Testis (tissue), 3 donors: ENCODE results near the gene FAIM2. TPM values are rescaled to one million over a fixed set of nuclear protein-coding genes. Genes with fewer than 3 reads are reported as not detected.

ENCODE experiments used
- DNase-seq: peaks from one replicate; pipeline ENCODE4 v3.0.0-alpha.2; 2019
- H3K27ac ChIP-seq, 2 donors: fragments of 200-600 bp; sonication (generic); one replicate each; pipeline ENCODE4 v1.5.1; 2019
- H3K27me3 ChIP-seq: fragments of 200-600 bp; sonication (generic); one replicate; pipeline ENCODE4 v1.5.1; 2019
- H3K36me3 ChIP-seq: fragments of 200-600 bp; sonication (generic); one replicate; pipeline ENCODE4 v1.5.1; 2017; ENCODE audit warnings: low read depth; ENCODE audit errors: missing control alignments
- H3K4me1 ChIP-seq: fragments of 200-600 bp; sonication (generic); one replicate; pipeline ENCODE4 v1.5.1; 2019
- H3K4me3 ChIP-seq, 2 donors: fragments of 200-600 bp; sonication (generic); one replicate each; pipeline ENCODE4 v1.5.1; 2017 to 2019
- H3K9me3 ChIP-seq: fragments of 200-600 bp; sonication (generic); one replicate; pipeline ENCODE4 v1.5.1; 2017
- CTCF ChIP-seq, 3 experiments: fragments of 450-650 bp in 2 of 3; fragments of 200-600 bp in 1 of 3; sonication (generic) in 1 of 3; IDR thresholded peaks; one replicate each; pipeline ENCODE4 v1.5.1; 2016 to 2019; ENCODE audit warnings: antibody characterized with exemption in 3 of 3, mild to moderate bottlenecking in 2 of 3, moderate library complexity in 1 of 3
- POLR2A ChIP-seq: fragments of 450-650 bp; IDR thresholded peaks from one replicate; pipeline ENCODE4 v1.6.1; 2017; ENCODE audit warnings: antibody characterized with exemption, mild to moderate bottlenecking, moderate library complexity
- WGBS, 2 donors: methylation state at CpG; one replicate each; pipeline ENCODE4 v1.1.5; 2018; 5-methylcytosine and 5-hydroxymethylcytosine counted together
- intact Hi-C: fragments of 100-400 bp; cut with DNase I; formaldehyde crosslinking; loops from one replicate; pipeline ENCODE4 v1.15.1; 2023; ENCODE audit warnings: low total_unique reads
- polyA plus RNA-seq: library from polyadenylated mRNA; stranded (reverse); fragments of 350-450 nt; fragmentation: Illumina TruSeq; extraction: RNeasy Lipid Tissue Mini Kit (QIAGEN cat#74804); gene quantifications from one replicate; pipeline ENCODE4 v1.2.3, GENCODE V29; 2014; ENCODE audit warnings: low read depth, low replicate concordance; ENCODE audit not compliant: insufficient read depth
- total RNA-seq, 2 donors: library from RNA; depleted of rRNA; stranded (reverse); fragments of >200 nt; gene quantifications; one replicate each; pipeline ENCODE4 v1.2.3, GENCODE V29; 2016

FAIM2 gene
- total and polyA plus RNA-seq, 3 donors from 2014 or later = 14.6 to 67.5 (median 15.3) TPM

DNA sequence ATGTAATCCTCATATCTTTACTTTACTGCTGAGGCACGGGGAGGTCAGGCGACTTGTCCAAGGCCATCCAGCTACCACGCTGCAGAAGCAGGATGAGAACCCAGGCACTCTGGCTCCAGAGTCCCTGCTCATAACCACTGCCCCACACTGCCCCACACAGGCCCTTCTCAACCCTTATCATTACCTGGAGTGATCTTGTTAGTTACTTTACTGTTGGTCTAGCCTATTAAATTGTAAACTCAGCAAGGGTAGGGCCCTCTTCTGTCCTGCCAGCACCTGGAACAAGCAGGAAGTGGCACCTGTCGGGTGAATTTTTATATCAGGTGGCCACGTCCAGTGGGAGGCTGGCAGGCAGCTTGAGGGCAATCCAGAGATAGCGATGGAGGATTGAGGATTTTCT lies 12.2 kb downstream of the FAIM2 start:
- Histone ChIP-seq H3K9me3 (no peaks in the 10 kb centered on the region), H3K27me3 (no peaks in the 10 kb centered on the region), H3K27ac (no peak overlapping the region), H3K4me3 (no peak overlapping the region), H3K36me3 (no peaks in the 10 kb centered on the region), H3K4me1 (peaks cover 14% of the 10 kb centered on the region)
- no peak for TF ChIP-seq POLR2A
- no peak for TF ChIP-seq CTCF (IDR thresholded peaks at IDR 0.05)
- no peak for DNase-seq
- WGBS, 2 donors = 81 to 88% methylated on average over 5 to 6 of the region's 6 CpGs
- intact Hi-C loops = no loop called here

DNA sequence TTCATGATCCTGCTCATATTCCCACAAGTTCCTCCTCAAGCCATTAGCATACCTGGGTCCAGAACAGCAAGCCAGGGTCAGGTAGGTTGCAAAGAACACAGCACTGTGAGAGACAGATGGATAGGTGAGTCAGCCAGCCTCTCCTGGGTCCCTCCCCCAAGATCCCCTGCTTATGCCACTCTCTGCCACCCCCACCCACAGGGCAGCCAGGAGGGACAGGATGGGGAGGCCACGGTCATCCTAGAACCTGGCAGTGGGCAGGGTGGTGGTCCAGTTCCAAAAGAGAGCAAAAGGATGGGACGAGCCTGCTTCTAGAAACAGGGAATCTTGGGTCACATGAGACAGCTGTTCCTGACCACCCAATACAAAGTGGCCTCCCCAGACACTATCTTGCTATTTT lies 12.7 kb downstream of the FAIM2 start:
- Histone ChIP-seq H3K27me3 (no peaks in the 10 kb centered on the region), H3K9me3 (no peaks in the 10 kb centered on the region), H3K4me3 (no peak overlapping the region), H3K36me3 (no peaks in the 10 kb centered on the region), H3K27ac (no peak overlapping the region), H3K4me1 (peaks cover 9% of the 10 kb centered on the region)
- TF ChIP-seq CTCF (IDR thresholded peaks at IDR 0.05) (no peak), POLR2A (no peak)
- WGBS, 2 donors = 75 to 80% methylated on average over 2 of the region's 2 CpGs
- intact Hi-C loops = no loop called here
- no peak for DNase-seq

DNA sequence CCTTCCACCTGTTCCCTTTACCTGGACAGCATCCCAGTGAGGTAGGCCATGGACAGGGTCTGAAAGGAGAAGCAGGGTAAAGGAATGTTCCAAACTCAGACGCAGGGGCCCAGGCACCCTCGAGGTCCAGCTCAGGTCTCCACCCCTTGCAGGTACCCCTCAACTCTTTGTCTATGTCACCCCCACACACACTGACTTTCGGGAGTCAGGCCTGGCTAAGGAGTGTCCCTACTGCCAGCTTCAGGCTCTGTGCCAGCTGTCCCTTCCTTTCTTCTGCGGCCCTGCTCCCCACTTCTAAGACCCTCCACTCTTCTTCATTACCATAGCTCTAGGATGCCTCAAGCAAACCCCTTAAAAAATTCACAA lies 13.6 kb downstream of the FAIM2 start:
- Histone ChIP-seq H3K9me3 (no peaks in the 10 kb centered on the region), H3K4me3 (no peak overlapping the region), H3K4me1 (no peaks in the 10 kb centered on the region), H3K36me3 (no peaks in the 10 kb centered on the region), H3K27me3 (no peaks in the 10 kb centered on the region), H3K27ac (no peak overlapping the region)
- no peak for DNase-seq
- 78 to 81% methylated on average over 4 of the region's 4 CpGs for WGBS, 2 donors
- TF ChIP-seq POLR2A = no peak
- TF ChIP-seq CTCF (IDR thresholded peaks at IDR 0.05) = no peak
- intact Hi-C loops = no loop called here

DNA sequence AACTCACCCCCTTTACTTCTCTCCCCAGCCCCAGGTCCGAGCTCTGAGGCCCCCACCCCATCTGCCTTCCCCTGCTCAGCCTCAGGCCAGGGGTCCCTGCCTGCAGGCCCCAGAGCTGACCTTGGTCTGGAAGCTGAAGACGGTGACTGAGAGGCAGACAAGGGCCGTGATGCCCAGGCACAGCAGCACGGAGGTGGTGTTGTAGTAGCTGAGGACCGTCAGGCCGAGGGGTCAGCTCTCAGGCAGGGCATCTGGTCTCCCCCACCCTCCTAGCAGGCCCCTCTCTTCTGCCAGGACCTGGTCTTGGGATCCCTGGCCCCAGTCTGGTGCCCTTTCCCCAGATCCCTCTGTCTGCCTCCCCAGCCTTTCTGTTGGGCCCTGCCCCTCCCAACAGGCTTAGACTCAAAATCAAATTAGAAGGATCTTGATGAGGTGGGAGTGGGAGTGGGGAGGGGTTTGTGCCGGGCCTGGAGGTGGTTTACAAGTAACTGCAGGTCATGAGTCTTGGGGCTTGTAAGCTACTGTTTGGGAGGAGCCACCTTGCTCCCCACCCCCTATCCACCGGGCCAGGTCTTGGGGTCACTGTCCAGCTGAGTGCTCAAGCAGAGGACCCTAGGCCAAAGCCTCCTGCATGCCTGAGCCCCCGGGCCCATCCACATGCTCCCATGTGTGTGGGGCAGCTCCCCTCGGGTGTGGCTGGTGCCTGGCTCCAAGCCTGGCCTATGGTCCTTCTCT lies 14.2 kb downstream of the FAIM2 start:
- Histone ChIP-seq H3K27me3 (no peaks in the 10 kb centered on the region), H3K27ac (no peak overlapping the region), H3K36me3 (no peaks in the 10 kb centered on the region), H3K4me3 (no peak overlapping the region), H3K4me1 (no peaks in the 10 kb centered on the region), H3K9me3 (no peaks in the 10 kb centered on the region)
- TF ChIP-seq CTCF (IDR thresholded peaks at IDR 0.05) (no peak), POLR2A (no peak)
- DNase-seq = no peak
- 88 to 94% methylated on average over 9 to 10 of the region's 10 CpGs for WGBS, 2 donors
- intact Hi-C loops = no loop called here
